ENCODE data around the gene STXBP5. TPM values are rescaled to one million over a fixed set of nuclear protein-coding genes. Genes with fewer than 3 reads are reported as not detected.

STXBP5 gene
- total RNA-seq, 1 donor from 2014 or later: 14.4 TPM

- intact Hi-C loops (cut with micrococcal nuclease): no loop called here
- H3K4me1 ChIP-seq: no peaks in the 10 kb centered on the region
- no peaks in the 10 kb centered on the region for H3K27me3 ChIP-seq (ENCODE audit: low read depth)
- no peak for DNase-seq
- H3K9me3 ChIP-seq (replicated peaks): no peaks in the 10 kb centered on the region
- no peak for TF ChIP-seq CTCF (IDR thresholded peaks at IDR 0.05; ENCODE audit: borderline replicate concordance)
- no peak overlapping the region for H3K27ac ChIP-seq (replicated peaks)
- peaks cover 1% of the 10 kb centered on the region for H3K36me3 ChIP-seq
- no peak overlapping the region for H3K4me3 ChIP-seq
Measured at GRCh38 chr6:147260091-147260490, 55.9 kb downstream of the STXBP5 start.

- Histone ChIP-seq H3K4me1 (no peaks in the 10 kb centered on the region), H3K36me3 (peaks cover 28% of the 10 kb centered on the region), H3K4me3 (no peak overlapping the region), H3K27me3 (ENCODE audit: low read depth) (no peaks in the 10 kb centered on the region), H3K9me3 (replicated peaks) (no peaks in the 10 kb centered on the region), H3K27ac (replicated peaks) (no peak overlapping the region)
- intact Hi-C loops (cut with micrococcal nuclease): no loop called here
- no peak for DNase-seq
- no peak for TF ChIP-seq CTCF (IDR thresholded peaks at IDR 0.05; ENCODE audit: borderline replicate concordance)
Measured at GRCh38 chr6:147262946-147263345, 58.7 kb downstream of the STXBP5 start.

- no peak for TF ChIP-seq CTCF (IDR thresholded peaks at IDR 0.05; ENCODE audit: borderline replicate concordance)
- intact Hi-C loops (cut with micrococcal nuclease): no loop called here
- no peak for DNase-seq
- Histone ChIP-seq H3K4me1 (no peaks in the 10 kb centered on the region), H3K9me3 (replicated peaks) (no peaks in the 10 kb centered on the region), H3K36me3 (peaks cover 36% of the 10 kb centered on the region), H3K27me3 (ENCODE audit: low read depth) (no peaks in the 10 kb centered on the region), H3K4me3 (no peak overlapping the region), H3K27ac (replicated peaks) (no peak overlapping the region)
Measured at GRCh38 chr6:147266821-147267220, 62.6 kb downstream of the STXBP5 start.

GRCh38 chr6:147267658-147268057 lies 63.4 kb downstream of the STXBP5 start:
- Histone ChIP-seq H3K36me3 (peaks cover 36% of the 10 kb centered on the region), H3K27ac (replicated peaks) (no peak overlapping the region), H3K4me1 (no peaks in the 10 kb centered on the region), H3K9me3 (replicated peaks) (no peaks in the 10 kb centered on the region), H3K27me3 (ENCODE audit: low read depth) (no peaks in the 10 kb centered on the region), H3K4me3 (no peak overlapping the region)
- no peak for TF ChIP-seq CTCF (IDR thresholded peaks at IDR 0.05; ENCODE audit: borderline replicate concordance)
- DNase-seq: no peak
- intact Hi-C loops (cut with micrococcal nuclease): no loop called here

- no peaks in the 10 kb centered on the region for H3K9me3 ChIP-seq (replicated peaks)
- H3K4me3 ChIP-seq: no peak overlapping the region
- TF ChIP-seq CTCF (IDR thresholded peaks at IDR 0.05; ENCODE audit: borderline replicate concordance): no peak
- H3K36me3 ChIP-seq: peaks cover 36% of the 10 kb centered on the region
- H3K27ac ChIP-seq (replicated peaks): no peak overlapping the region
- no peaks in the 10 kb centered on the region for H3K27me3 ChIP-seq (ENCODE audit: low read depth)
- intact Hi-C loops (cut with micrococcal nuclease): no loop called here
- no peak for DNase-seq
- H3K4me1 ChIP-seq: no peaks in the 10 kb centered on the region
Measured at GRCh38 chr6:147268254-147268653, 64.0 kb downstream of the STXBP5 start.

GRCh38 chr6:147274012-147274411 lies 69.8 kb downstream of the STXBP5 start:
- no peaks in the 10 kb centered on the region for H3K9me3 ChIP-seq (replicated peaks)
- no peak overlapping the region for H3K4me3 ChIP-seq
- no peak overlapping the region for H3K27ac ChIP-seq (replicated peaks)
- intact Hi-C loops (cut with micrococcal nuclease): no loop called here
- no peaks in the 10 kb centered on the region for H3K27me3 ChIP-seq (ENCODE audit: low read depth)
- TF ChIP-seq CTCF (IDR thresholded peaks at IDR 0.05; ENCODE audit: borderline replicate concordance): no peak
- DNase-seq: no peak
- H3K36me3 ChIP-seq: peaks cover 20% of the 10 kb centered on the region
- H3K4me1 ChIP-seq: no peaks in the 10 kb centered on the region

Data from left ventricle myocardium inferior (tissue), 1 donor.